ENCODE data around the gene DELE1. TPM values are rescaled to one million over a fixed set of nuclear protein-coding genes. Genes with fewer than 3 reads are reported as not detected.

The DELE1 gene
- total and polyA plus RNA-seq, 4 donors = 46.3 to 141 (median 69.2) TPM

- Histone ChIP-seq H3K27me3 (ENCODE audit: control insufficient read depth in 3 of 3, insufficient read depth in 3 of 3, low read length in 2 of 3) (peaks cover 0 to 21% (median 7%) of the 10 kb centered on the region in 3 donors), H3K27ac (ENCODE audit: low read depth in 1 of 2, low read length in 1 of 2) (no peak overlapping the region), H3K9ac (ENCODE audit: insufficient read depth in 1 of 2, low read length in 2 of 2) (no peak overlapping the region), H3K36me3 (ENCODE audit: control insufficient read depth in 4 of 4, insufficient read depth in 4 of 4, low read length in 4 of 4) (no peaks in the 10 kb centered on the region), H3K9me3 (ENCODE audit: control insufficient read depth in 4 of 4, insufficient read depth in 3 of 4, low read length in 3 of 4) (peaks cover 0 to 2% (median 0%) of the 10 kb centered on the region in 4 donors), H3K4me1 (ENCODE audit: control insufficient read depth in 5 of 5, insufficient read depth in 5 of 5, low read length in 5 of 5) (peaks cover 0 to 11% (median 2%) of the 10 kb centered on the region in 5 donors), H3K4me3 (no peak overlapping the region)
- peak; percentile 7 for TF ChIP-seq CTCF (IDR thresholded peaks at IDR 0.05; ENCODE audit: control extremely low read depth, extremely low read depth)
- DNase-seq (peak; percentile 43 to 66 (median 51)), ATAC-seq (ENCODE audit: insufficient read depth, low FRiP score) (peak; percentile 43)
- WGBS, 2 donors = 12 to 13% methylated on average over 29 to 40 of the region's 40 CpGs
These were observed 9.4 kb upstream of the DELE1 start for GRCh38 chr5:141914199-141914743.

GRCh38 chr5:141914797-141915196 is 8.9 kb upstream of the DELE1 start:
- no peak overlapping the region for H3K4me3 ChIP-seq
- H3K9ac ChIP-seq (ENCODE audit: insufficient read depth in 1 of 2, low read length in 2 of 2) = no peak overlapping the region
- peaks cover 0 to 21% (median 7%) of the 10 kb centered on the region in 3 donors for H3K27me3 ChIP-seq (ENCODE audit: control insufficient read depth in 3 of 3, insufficient read depth in 3 of 3, low read length in 2 of 3)
- TF ChIP-seq CTCF (IDR thresholded peaks at IDR 0.05; ENCODE audit: control extremely low read depth, extremely low read depth) = no peak
- 92 to 94% methylated on average over 3 of the region's 3 CpGs for WGBS, 2 donors
- no peak for ATAC-seq (ENCODE audit: insufficient read depth, low FRiP score)
- H3K4me1 ChIP-seq (ENCODE audit: control insufficient read depth in 5 of 5, insufficient read depth in 5 of 5, low read length in 5 of 5) = peaks cover 0 to 11% (median 2%) of the 10 kb centered on the region in 5 donors
- DNase-seq = no peak
- H3K27ac ChIP-seq (ENCODE audit: low read depth in 1 of 2, low read length in 1 of 2) = no peak overlapping the region
- no peaks in the 10 kb centered on the region for H3K36me3 ChIP-seq (ENCODE audit: control insufficient read depth in 4 of 4, insufficient read depth in 4 of 4, low read length in 4 of 4)
- H3K9me3 ChIP-seq (ENCODE audit: control insufficient read depth in 4 of 4, insufficient read depth in 3 of 4, low read length in 3 of 4) = peaks cover 0 to 2% (median 0%) of the 10 kb centered on the region in 4 donors

GRCh38 chr5:141915881-141916336 is 7.8 kb upstream of the DELE1 start:
- no peak for DNase-seq
- no peak for ATAC-seq (ENCODE audit: insufficient read depth, low FRiP score)
- Histone ChIP-seq H3K27me3 (ENCODE audit: control insufficient read depth in 3 of 3, insufficient read depth in 3 of 3, low read length in 2 of 3) (peaks cover 0 to 17% (median 7%) of the 10 kb centered on the region in 3 donors), H3K9ac (ENCODE audit: insufficient read depth in 1 of 2, low read length in 2 of 2) (no peak overlapping the region), H3K4me3 (no peak overlapping the region), H3K4me1 (ENCODE audit: control insufficient read depth in 5 of 5, insufficient read depth in 5 of 5, low read length in 5 of 5) (peaks cover 0 to 11% (median 2%) of the 10 kb centered on the region in 5 donors), H3K27ac (ENCODE audit: low read depth in 1 of 2, low read length in 1 of 2) (no peak overlapping the region), H3K36me3 (ENCODE audit: control insufficient read depth in 4 of 4, insufficient read depth in 4 of 4, low read length in 4 of 4) (no peaks in the 10 kb centered on the region), H3K9me3 (ENCODE audit: control insufficient read depth in 4 of 4, insufficient read depth in 3 of 4, low read length in 3 of 4) (peaks cover 0 to 2% (median 0%) of the 10 kb centered on the region in 4 donors)
- no peak for TF ChIP-seq CTCF (IDR thresholded peaks at IDR 0.05; ENCODE audit: control extremely low read depth, extremely low read depth)
- WGBS, 2 donors = 87 to 91% methylated on average over 6 of the region's 6 CpGs
